Stimulated activated CD4-positive, alpha-beta T cell treated with anti-CD3 and anti-CD28 coated beads, Interleukin-2, amount 100 ng/mL, for 4 hours (primary cell): ENCODE results near the gene HMCN1.

ENCODE experiments used
- DNase-seq: peaks from one replicate; pipeline ENCODE4 v3.0.0-alpha.2; 2020; ENCODE audit warnings: low read depth

HMCN1 gene

GRCh38 chr1:185966471-185966870, 232.3 kb downstream of the HMCN1 start:
- DNase-seq, result no peak

GRCh38 chr1:185969028-185969427, 234.8 kb downstream of the HMCN1 start:
- DNase-seq, result no peak

DNA sequence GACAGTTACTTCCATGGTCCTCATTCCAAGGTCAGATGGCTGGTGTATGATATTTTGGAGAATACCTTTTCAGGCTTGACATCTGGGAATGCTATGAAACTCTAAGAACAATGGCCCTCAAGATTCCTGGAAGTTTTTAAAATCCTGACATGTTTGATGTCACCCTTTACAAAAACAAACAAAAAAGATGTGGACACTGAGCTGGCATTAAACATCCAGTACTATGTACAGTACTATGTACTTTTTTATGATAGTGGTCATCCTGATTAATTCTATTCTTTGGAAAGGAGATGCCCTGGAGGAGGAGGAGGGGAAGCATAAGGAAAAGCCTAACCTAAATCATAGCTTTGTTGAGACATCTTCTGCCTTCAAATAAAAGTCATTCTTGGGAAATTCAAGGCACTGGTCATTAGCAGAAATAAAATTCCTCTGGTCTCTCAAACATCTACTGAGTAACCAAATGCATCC, 235.4 kb downstream of the HMCN1 start:
- DNase-seq, result no peak

- DNase-seq, result no peak
Observed at GRCh38 chr1:185971688-185972087, 237.5 kb downstream of the HMCN1 start.

- DNase-seq, result no peak
Observed at GRCh38 chr1:185972096-185972850, 238.1 kb downstream of the HMCN1 start.

DNA sequence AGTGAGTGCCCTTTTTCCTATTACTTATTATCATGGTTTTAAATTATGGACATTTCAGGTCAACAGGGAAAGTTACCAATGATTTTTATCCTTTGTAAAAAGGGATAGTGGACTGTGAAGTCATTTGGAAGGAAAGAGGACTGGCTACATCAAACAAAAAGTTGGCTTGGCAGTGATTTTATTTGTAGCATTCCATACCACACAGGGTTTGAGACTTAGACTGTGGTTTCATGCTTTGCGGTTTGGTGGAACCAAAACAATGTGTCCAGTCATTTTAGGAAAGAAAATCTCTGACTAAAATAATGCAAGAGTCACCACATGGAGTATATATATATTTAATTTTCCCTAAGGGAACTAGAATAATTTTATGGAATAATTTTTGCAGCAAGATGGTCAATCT, 239.5 kb downstream of the HMCN1 start:
- no peak for DNase-seq

- no peak for DNase-seq
Observed at GRCh38 chr1:185974367-185975170, 240.4 kb downstream of the HMCN1 start.

- DNase-seq, result no peak
Observed at GRCh38 chr1:185980891-185981290, 246.7 kb downstream of the HMCN1 start.

- no peak for DNase-seq
Observed at GRCh38 chr1:185984113-185984836, 250.1 kb downstream of the HMCN1 start.

DNA sequence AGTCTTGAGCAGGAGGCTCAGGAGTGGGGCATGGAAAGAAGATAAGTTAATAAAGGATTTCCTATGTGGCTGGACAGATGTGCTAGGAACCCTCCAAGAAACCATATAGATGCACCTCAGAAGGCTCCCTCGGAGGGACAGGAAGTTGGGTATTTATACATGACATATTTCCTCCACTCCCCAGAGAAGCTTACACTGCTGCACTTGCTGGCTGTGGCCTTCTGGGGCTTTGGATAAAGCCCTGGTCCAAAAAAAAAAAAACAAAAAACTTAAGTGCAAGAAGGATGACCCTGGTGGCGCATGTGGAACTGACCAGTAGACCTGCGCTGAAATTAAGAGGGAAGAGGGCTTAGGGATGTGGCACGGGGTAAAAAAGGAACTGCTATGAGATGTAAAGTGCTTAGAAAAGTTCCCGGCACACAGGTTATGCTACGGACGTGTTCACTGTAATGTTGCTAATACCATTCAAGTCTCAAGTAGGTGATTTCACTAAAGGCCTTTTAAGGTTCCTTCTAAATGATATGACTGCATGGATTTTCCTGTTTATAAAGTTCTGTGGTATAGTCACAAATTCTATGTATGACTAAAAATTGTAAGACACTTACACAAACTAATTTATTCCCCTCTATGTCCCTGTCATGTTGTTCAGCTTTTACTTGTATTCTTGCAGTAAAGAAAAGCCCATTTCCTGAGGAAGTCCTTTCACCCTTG, 253.6 kb downstream of the HMCN1 start:
- DNase-seq, result no peak

GRCh38 chr1:185990565-185990964, 256.4 kb downstream of the HMCN1 start:
- DNase-seq, result no peak

GRCh38 chr1:185991266-185991665, 257.1 kb downstream of the HMCN1 start:
- no peak for DNase-seq

GRCh38 chr1:185996211-185996610, 262.0 kb downstream of the HMCN1 start:
- no peak for DNase-seq

GRCh38 chr1:185998391-185998790, 264.2 kb downstream of the HMCN1 start:
- no peak for DNase-seq

GRCh38 chr1:186002406-186002805, 268.2 kb downstream of the HMCN1 start:
- no peak for DNase-seq

- no peak for DNase-seq
Observed at GRCh38 chr1:186009039-186009737, 275.0 kb downstream of the HMCN1 start.

DNA sequence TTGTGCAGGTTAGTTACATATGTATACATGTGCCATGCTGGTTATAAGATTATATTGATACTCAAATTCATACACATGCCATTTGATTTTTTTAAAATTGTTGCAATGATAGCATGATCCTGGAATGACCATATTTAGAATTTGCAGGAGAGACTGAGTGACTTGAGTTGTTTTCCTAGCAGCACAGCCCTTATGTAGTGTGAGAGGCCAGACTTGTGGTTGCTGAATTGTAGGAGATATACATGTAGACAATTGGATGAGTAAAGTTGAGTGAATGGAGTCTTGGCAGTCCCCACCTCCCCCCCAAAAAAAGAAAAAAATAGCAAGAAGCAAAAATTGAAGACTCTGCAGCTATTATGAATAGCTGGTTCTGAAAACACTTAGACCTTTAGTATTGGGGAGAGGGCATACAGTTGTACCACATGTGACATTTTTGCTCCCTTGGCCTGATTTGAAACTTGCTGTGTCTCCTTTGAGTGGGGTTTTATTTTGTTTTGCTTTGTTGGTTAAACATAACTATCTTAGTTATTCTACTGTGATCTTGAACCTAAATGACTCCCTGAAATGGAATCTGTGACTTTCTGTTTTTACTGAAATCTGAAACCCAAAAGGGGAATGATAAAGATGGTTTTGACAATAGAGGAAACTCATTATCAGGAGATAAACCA, 280.3 kb downstream of the HMCN1 start:
- DNase-seq, result no peak

DNA sequence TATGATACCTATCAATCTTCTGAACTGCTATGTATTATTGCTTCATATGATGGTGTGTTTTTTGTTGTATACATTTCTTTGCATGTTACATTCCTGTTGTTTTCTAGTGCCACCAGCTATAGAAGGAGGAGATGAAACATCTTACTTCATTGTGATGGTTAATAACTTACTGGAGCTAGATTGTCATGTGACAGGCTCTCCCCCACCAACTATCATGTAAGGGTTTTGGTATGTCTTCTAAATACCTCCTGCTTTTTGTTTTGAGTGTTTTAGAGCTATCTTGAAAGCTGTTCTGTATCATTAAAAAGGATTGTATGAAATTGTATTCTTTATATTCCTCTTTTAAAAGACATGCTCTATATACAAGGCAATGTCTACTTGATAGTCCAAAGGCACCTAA, 282.7 kb downstream of the HMCN1 start:
- DNase-seq, result no peak

DNA sequence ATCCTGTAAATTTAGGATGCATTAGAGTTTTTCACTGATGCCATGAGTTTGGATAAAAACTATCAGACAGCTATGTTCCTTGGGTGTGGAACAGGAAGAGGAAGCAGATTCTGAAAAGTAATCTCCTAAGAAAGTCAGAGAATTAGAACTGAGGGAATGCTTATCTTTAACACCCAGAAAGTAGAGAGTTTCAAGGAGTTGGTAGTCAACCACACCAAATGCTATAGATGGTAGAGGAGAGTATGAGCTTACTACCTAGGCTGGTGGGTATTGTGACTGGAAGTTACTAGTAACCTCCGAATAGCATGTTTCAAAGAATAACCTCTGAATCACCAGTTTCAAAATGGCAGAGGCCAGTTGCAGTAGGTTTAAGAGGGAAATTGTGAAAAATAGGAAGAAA, 288.0 kb downstream of the HMCN1 start:
- DNase-seq, result no peak

- DNase-seq, result no peak
Observed at GRCh38 chr1:186026946-186027345, 292.8 kb downstream of the HMCN1 start.

GRCh38 chr1:186027621-186028020, 293.4 kb downstream of the HMCN1 start:
- DNase-seq, result no peak
